Neural progenitor cell (in vitro differentiated cells): ENCODE data around the gene RABEPK.
"Not testable (repeated sequence)": the region's sequence is repeated elsewhere in the genome, so short reads cannot be mapped to it uniquely, and the experiment has no call there.

Experiments
- EZH2 ChIP-seq: fragments of 200-600 bp; sonication (generic); IDR thresholded peaks from 2 replicates; pipeline ENCODE4 v1.6.1; 2017; ENCODE audit warnings: antibody characterized with exemption, mild to moderate bottlenecking, moderate library complexity
- EZH2phosphoT487 ChIP-seq: fragments of 200-600 bp; sonication (generic); IDR thresholded peaks from 2 replicates; pipeline ENCODE4 v1.6.1; 2017; ENCODE audit warnings: antibody characterized with exemption
- TF ChIP-seq, protein P1 (sequence below): fragments of 200-600 bp; sonication (generic); IDR thresholded peaks from 2 replicates; pipeline ENCODE4 v1.5.1; 2017; ENCODE audit warnings: antibody characterized with exemption, mild to moderate bottlenecking

DNA sequence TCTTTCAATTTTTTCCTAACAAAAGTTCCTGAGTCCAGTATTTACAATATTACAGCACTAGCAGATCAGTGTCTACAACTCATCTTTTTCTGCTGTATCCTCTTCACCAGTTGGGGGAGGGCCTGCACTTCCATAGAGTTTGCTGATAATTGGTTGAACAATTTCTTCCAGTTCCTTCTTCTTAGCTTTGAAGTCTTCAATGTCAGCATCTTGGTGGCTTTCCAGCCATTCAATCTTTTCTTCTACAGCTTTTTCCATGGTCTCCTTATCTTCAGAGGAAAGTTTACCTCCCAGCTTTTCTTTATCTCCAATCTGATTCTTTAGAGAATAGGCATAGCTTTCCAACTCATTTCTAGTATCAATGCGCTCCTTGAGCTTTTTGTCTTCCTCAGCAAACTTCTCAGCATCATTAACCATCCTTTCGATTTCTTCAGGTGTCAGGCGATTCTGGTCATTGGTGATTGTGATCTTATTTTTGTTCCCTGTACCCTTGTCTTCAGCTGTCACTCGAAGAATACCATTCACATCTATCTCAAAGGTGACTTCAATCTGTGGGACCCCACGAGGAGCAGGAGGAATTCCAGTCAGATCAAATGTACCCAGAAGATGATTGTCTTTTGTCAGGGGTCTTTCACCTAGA is 36.3 kb downstream of the RABEPK start:
- TF ChIP-seq, protein P1, sequence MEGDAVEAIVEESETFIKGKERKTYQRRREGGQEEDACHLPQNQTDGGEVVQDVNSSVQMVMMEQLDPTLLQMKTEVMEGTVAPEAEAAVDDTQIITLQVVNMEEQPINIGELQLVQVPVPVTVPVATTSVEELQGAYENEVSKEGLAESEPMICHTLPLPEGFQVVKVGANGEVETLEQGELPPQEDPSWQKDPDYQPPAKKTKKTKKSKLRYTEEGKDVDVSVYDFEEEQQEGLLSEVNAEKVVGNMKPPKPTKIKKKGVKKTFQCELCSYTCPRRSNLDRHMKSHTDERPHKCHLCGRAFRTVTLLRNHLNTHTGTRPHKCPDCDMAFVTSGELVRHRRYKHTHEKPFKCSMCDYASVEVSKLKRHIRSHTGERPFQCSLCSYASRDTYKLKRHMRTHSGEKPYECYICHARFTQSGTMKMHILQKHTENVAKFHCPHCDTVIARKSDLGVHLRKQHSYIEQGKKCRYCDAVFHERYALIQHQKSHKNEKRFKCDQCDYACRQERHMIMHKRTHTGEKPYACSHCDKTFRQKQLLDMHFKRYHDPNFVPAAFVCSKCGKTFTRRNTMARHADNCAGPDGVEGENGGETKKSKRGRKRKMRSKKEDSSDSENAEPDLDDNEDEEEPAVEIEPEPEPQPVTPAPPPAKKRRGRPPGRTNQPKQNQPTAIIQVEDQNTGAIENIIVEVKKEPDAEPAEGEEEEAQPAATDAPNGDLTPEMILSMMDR: not testable (repeated sequence)
- TF ChIP-seq EZH2phosphoT487, EZH2: not testable (repeated sequence)
